22Rv1 (cell line): ENCODE results near the gene FCER1G.

ENCODE experiments used
- ZFX ChIP-seq: fragments of 450-650 bp; IDR thresholded peaks from 2 replicates; pipeline ENCODE4 v1.6.1; 2017; ENCODE audit warnings: antibody characterized with exemption, borderline replicate concordance
- TF ChIP-seq, protein P1 (sequence below): fragments of 450-650 bp; IDR thresholded peaks from 2 replicates; pipeline ENCODE4 v1.5.1; 2017; ENCODE audit warnings: mild to moderate bottlenecking

GRCh38 chr1:161266836-161267235 lies 51.7 kb downstream of the FCER1G start:
- TF ChIP-seq, protein P1, sequence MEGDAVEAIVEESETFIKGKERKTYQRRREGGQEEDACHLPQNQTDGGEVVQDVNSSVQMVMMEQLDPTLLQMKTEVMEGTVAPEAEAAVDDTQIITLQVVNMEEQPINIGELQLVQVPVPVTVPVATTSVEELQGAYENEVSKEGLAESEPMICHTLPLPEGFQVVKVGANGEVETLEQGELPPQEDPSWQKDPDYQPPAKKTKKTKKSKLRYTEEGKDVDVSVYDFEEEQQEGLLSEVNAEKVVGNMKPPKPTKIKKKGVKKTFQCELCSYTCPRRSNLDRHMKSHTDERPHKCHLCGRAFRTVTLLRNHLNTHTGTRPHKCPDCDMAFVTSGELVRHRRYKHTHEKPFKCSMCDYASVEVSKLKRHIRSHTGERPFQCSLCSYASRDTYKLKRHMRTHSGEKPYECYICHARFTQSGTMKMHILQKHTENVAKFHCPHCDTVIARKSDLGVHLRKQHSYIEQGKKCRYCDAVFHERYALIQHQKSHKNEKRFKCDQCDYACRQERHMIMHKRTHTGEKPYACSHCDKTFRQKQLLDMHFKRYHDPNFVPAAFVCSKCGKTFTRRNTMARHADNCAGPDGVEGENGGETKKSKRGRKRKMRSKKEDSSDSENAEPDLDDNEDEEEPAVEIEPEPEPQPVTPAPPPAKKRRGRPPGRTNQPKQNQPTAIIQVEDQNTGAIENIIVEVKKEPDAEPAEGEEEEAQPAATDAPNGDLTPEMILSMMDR, result no peak
- no peak for TF ChIP-seq ZFX
